GM18870 (cell line): ENCODE results near the gene GPR176.

Source experiments
- ATAC-seq: cut with Tn5 transposase; IDR thresholded peaks from one replicate; pipeline ENCODE4 v1.9.1; 2021; ENCODE audit warnings: moderate library complexity; ENCODE audit not compliant: unreplicated experiment

Gene GPR176

DNA sequence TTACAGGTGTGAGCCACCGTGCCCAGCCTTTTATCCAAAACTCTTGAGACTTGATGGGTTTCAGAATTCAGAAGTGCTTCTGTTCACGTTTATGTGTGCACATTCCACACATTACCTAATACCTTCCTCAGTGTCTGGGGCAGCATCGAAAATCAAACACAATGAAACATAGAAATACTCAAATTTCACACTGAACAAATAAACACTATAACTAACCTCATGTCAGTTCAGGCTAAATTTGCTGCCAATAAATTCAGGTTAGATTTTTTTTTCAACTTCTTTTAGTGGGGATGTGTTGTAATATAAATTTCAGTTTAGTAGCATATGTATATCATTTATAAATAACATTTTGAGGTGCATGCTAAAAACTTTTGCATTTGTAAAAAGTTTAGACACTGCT is 16.6 kb upstream of the GPR176 start:
- ATAC-seq: no peak

DNA sequence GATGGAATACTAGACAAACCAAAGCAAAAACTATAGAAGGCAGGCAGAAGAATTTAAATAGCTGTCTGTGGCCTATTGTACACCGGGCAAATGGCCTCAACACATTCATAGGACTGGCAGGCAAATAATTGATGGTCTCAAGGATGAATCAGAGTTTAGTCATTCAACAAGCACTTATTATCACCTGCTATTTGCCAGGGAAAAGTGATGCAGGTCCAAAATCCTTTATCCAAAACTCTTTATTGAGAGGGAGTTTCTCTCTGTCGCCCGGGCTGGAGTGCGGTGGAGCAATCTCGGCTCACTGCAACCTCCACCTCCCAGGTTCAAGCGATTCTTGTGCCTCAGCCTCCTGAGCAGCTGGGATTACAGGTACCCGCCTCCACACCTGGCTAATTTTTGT is 16.1 kb upstream of the GPR176 start:
- no peak for ATAC-seq

DNA sequence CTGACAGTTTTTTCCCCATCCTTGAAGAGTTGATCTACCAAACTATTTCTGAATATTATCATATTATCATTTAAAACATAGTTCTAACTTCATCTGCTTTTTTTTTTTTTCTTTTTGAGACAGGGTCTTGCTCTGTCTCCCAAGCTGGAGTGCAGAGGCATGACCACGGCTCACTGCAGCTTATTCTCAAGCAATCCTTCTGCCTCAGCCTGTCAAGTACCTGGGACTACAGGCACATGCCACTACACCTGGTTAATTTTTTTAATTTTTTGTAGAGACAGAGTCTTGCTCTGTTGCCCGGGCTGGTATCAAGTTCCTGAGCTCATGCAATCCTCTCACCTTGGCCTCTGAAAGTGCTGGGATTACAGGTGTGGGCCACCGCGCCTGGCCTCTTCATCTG is 15.2 kb upstream of the GPR176 start:
- ATAC-seq: no peak

DNA sequence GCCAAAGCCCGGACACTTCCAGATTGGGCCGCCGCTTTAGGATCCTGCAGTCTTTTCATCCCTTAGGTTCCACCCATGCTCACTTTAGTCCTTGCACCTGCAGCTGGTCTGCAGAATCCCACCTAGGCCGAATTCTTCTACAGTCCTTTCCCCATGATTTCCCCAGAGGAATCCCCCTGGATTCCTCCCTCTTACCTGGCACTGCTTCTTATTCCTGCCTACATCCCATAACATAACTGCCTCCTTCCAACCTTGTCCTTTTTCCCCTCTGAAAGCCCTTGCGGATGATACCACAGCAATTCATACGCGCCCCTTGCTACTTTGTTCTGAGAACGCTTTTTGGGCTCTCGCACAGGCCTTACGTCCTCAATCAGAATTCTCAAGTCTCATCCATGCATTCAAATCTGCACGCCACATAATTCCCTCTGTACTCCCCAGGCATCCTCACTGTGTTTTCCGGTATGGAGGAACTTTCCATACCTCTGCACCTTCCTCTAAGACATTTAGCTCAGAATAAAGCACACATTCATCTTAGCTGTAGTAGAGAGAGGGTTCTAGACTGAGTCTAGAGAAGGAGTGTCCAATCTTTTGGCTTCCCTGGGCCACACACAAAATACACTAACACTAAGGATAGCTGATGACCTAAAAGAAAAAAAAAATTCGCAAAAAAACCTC is 14.5 kb upstream of the GPR176 start:
- no peak for ATAC-seq

DNA sequence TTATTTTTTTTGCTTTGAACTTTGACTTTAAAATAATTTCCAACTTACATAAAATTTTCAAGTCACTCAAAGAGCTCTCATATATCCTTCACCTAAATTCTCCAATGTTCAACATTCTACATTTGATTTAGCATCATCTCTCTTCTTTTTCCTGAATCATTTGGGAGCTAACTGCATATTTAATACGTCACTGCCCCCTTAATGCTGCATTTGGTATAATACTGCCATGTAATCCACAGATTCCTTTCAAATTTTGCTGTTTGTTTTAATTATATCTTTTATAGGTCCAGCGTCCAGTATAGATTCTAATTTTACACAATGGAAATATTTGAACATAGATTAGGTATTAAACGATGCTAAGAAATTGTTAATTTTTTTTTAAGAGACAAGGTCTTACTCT is 11.5 kb upstream of the GPR176 start:
- no peak for ATAC-seq

DNA sequence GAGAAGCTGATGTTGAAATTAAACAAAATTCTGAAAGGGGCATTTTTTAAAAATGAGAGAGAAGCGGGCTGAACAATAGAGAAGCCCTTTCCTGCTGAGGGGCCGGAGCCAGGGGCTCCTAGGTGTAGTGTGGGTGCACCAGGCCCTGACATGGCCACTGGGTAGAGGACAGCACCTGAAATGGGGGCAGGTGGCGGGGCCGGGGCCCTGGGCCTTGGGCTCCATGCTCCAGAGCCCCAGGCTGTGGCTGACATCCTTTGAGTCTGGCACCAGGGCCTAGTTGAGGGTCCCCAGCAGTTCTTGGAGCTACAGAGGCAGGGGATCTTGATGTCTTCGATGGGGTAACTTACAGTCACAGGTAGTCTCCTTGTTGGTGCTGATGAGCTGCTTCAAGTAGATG is 6.5 kb upstream of the GPR176 start:
- ATAC-seq: no peak

DNA sequence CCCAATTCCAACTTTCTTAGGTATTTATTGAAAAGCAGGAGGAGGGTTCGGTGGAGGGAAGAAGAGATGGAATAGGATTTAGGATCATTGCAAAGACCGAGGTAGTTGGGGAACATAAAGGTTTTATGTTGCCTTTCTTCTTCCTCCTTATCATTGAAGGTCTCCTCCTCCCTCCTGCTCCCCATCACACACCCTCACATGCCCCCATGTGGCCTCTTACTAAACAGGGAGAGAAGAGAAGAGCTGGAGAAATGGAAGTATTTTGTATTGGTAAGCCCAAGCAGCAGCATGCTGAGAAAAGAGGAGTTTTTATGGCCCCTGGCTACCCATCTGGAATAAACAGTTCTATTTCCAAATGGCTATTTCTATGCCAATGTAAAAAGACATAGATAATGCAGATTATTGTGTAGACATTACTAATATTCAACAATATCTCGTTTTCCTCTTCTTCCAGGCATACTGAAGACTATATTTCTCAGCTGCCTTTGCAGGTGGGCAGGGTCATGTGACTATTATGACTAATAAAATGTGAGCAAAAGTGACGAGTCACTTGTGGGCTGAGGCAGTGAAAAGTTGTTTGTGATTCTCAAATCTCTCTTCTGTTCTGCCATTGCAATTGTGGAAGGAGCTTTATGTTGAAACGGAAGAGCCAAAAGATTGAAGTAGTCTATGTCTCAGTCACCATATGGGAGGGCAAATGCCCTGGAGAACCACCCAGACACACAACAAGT is 5.2 kb upstream of the GPR176 start:
- no peak for ATAC-seq

DNA sequence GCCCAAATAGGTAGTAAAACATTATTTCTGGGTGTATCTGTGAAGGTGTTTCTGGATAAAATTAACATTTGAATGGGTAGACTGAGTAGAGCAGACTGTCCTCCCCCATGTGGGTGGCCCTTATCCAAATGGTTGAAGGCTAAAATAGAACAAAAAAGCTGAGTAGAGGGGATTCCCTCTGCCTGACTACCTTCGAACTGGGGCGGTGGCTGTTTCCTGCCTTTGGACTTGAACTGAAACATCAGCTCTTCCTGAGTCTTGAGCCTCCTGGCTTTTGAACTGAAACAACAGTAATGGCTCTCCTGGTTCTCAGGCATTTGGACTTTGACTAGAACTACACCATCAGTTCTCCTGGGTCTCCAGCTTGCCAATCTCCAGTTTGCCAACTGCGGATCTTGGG is 4.4 kb upstream of the GPR176 start:
- no peak for ATAC-seq

DNA sequence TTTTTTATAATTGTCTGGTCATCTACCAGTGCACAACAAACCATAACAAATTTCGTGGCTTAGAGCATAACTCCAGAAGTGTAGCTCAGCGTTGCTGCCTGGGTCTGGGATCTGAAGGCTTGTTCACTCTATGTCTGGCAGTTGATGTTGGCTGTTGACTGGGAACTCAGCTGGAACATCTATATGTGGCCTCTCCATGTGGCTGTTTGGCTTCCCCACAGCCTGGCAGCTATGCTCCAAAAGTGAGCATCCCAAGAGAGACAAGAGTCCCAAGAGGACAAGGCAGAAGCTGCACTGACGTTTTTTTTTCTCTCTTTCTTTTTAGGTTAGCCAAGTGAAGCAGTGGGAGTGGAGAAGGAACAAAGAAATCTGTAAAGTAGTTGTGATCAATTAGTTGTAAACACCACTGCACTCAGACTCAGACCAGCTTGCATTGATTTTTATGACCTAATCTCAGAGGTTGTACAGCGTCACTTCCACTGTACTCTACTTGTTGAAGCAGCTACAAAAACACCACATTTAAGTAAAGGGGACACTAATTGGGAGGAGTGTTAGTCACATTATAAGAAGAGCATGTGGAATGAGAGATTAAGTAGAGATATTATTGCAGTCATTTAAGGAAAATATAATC is 2.5 kb upstream of the GPR176 start:
- no peak for ATAC-seq

DNA sequence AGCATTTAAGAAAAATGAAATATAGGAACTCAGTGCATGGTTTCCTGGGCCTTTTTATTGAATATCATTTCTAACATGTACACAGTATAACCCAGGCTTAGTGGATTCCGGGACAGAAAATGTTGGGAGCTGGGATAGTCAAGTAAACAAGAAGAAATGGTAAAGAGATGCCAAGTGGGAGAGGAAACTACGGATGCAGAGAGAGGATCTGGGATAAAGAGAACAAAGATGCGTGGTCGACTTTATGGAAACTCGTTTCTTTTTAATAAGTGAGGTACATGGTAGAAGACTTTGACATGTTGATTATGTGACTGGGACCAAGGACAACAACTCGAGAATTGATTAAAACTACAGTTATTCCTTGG is 1.2 kb upstream of the GPR176 start:
- ATAC-seq: no peak

DNA sequence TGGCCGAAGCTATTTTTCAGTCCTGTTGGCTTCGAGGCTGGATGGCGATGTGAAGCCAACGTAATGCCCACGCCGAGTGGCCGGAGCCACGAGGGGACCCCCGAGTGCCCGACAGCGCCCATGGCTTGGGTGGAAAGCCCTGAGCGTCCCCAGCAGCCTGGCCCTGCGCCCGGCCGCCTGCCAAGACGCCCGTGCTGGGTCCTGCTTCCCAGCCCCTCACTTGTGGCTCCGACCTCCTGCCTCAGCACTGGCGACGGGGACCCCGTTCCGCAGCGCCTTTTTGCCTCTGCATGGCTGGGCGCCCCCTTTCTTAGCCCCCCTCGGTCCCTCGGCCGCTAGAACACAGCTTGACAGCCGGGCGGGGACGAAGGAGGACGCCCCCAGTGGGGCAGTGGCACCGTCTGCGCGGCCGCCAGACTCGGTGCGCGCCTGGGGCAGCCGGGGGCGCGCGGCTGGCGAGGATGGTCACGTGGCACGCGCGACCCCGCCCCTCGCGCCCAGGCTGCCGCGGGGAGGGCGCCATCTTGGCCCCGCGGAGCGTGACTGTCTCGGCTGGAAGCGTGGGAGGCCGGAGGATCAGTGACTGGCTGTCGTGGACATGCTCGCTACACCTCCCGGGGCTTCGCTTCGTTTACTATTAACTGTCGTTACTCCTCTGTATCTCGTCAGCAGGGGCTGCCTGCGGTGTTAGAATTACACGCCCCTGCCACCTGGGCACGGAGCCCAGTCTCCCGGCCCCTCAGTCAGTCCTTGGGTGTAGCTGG is 626 bp upstream of the GPR176 start:
- ATAC-seq: no peak

DNA sequence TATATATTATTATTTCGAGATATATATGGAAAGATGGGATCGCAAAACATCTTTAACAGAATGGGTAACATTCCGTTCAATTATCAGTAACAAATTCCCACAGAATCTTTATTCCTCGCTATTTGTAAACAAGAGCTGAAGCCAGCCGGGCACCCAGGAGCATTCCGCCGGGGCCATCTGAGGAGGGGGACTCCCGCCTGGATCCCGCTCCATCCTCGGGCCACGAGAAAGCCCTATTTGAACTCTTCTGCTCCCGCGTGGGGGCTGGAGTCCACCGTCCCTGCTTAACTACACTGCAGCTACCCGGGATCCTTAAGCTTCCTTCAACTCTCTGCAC is 687 bp downstream of the GPR176 start:
- ATAC-seq: no peak

DNA sequence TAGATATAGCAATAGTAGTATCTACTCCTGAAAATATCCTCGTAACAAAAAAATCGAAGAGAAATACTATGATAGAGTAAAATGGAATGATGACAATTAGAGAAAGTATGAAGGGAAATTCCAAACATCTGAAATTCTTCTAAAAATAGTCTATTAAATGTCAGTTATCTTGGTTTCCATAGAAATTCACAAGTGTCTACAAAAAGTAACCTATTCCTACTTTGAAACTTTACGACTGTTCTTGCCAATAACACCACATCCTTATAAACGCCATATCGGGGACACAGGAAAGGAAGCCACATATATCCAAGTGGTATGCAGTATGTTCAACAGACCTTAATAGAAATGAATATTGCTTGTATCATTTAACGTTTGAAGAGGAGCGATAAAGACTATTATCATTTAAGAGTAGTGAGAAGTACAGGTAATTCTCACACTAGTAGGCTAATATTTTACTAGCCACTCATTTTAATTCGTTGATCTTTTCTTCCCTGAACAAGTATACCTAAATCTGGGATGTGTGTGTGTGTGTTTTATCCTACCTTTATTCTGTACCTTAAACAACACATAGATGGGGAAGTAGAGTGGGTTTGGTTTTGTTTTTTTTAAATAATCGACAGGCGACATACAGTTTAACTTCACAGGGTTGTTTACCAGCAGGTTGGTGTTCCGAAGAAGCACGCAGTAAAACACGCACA is 1.2 kb downstream of the GPR176 start:
- no peak for ATAC-seq

DNA sequence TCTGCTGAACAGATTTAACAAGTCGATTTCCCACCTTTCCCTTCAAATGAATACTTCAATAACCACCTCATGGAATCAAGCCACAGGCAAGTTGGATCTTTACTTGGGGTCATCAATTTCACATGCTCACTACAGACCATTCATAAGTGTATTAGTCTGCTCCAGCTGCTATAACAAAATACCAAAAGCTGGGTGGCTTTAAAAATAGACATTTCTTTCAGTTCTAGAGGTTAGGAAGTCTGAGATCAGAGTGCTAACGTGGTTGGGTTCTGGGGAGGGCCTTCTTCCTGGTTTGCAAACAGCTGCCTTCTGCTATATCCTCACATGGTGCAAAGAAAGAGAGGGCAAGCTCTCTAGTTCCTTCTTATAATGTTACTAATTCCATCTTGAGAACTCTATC is 5.1 kb downstream of the GPR176 start:
- no peak for ATAC-seq

DNA sequence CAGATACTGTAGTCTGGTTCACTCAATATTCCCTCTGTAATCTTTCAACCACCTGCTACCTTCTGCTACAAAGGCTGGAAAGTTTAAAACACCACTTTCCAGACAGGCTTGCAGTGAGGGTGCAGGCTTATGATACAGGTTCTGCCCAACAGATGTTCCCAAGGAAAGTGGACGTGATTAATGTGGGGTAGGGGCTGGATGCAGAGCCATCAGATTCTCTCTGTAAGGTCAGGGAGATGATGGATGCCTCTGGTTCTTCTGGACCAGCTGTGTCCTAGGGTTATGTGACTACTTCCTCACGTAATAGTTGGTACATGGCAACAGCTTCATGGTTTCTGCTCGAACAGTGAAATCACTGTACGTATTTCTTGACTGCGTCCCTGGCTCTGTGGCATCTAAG is 11.1 kb downstream of the GPR176 start:
- ATAC-seq: no peak

DNA sequence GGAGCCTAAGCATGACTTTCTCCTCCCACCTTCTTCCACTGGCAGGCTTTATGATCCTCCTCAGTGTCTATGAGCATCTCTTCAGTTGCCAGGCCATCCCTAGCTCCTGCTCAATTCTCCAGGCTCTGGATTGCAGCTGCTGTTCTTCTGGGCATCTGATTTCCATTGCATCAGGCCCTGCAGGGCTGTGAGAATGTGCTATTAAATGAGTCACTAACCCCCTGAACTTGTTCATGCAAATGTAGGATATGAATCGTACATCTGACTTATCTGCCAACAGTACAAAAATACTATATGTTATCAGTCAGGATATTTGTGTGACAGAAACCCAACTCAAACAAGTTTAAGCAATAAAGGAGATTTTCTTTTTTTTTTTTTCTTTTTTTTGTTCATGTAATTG is 11.9 kb downstream of the GPR176 start:
- ATAC-seq: no peak

DNA sequence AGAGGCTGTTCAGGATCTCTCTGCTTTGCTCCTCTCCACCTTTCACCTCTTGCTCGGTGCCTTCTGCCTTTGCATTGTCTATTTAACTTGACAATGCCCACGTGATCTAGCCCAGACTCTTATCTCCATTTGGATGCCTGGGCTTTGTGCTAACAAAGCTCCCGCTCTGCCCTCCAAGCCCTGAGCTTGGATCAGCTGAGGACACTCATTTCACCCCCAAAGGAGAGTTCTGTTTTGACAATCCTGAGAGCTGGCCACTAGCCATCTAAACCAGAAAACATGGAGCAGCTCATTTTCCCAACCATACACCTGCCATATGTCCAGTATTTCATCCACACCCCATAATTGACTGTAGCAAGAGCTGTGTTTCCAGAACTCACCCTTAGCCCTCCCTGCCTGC is 12.8 kb downstream of the GPR176 start:
- no peak for ATAC-seq

DNA sequence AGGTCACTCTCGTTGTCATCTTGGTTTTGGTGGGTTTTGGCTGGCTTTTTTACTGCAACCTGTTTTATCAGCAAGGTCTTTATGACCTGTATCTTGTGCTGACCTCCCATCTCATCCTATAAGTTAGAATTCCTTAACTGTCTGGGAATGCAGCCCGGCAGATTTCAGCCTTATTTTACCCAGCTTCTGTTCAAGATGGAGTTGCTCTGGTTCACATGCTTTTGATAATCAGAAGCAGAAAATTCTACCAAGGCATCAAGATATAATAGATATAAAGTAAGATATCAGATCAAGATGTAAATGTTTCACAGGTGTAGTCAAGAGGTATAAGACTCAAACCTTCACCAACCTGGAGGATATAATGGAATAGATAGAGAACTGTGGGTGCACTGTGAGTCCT is 16.0 kb downstream of the GPR176 start:
- no peak for ATAC-seq

DNA sequence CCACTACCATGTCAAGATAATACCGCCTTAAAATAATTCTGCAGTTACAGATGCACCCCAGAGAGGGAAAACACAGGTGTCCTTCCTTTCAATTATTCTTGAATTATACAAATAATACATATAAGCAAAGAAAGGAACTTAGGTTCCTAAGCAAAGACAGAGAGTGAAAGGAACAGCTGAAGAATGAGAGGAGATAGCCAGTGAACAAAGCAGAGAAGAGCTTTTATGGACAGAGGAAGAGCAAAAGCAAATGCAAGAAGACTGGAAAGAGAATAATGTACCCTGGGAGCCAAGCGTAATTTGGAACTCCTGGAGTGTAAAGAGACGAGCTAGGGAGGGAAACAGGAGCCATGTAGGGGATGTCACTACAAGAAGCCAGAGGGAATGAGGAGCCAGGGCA is 21.7 kb downstream of the GPR176 start:
- ATAC-seq: no peak

DNA sequence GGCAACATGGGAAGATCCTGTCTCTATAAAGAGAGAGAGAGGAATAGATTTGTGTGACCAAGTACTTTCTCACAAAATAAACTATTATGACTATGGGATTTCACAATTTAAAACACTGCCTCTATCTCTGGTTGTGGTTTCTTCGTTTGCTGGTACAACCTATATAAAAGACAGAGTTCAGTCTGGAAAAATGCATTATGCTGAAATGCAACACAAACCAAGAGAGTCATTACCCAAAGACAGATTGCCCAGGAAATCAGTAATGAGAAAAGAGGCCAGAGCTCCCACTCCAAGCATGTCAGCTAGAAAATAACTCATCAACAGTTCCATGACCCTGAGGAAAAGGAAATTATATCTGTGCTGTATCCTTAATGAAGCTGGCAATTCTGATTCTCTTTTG is 23.2 kb downstream of the GPR176 start:
- no peak for ATAC-seq

DNA sequence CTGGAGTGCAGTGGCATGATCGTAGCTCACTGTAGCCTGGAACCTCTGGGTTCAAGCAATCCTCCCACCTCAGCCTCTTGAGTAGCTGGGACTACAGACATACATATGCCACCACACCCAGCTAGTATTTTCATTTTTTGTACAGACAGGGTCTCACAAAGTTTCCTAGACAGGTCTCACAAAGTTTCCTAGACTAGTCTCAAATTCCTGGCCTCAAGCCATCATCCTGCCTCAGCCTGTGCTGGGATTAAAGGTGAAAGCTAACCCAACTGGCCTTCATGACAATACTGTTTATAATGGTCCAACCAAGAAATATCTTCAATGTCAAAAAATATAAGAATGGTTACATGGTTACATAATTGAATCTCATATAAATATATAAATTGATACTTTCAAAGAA is 24.0 kb downstream of the GPR176 start:
- no peak for ATAC-seq
